GM19324 (cell line): ENCODE data around the gene TLDC2.
"Not testable (repeated sequence)": the region's sequence is repeated elsewhere in the genome, so short reads cannot be mapped to it uniquely, and the experiment has no call there.

Experiments used
- ATAC-seq: cut with Tn5 transposase; IDR thresholded peaks from one replicate; pipeline ENCODE4 v1.9.1; 2021; ENCODE audit warnings: mild to moderate bottlenecking, moderate library complexity; ENCODE audit not compliant: unreplicated experiment, low FRiP score

Gene TLDC2

DNA sequence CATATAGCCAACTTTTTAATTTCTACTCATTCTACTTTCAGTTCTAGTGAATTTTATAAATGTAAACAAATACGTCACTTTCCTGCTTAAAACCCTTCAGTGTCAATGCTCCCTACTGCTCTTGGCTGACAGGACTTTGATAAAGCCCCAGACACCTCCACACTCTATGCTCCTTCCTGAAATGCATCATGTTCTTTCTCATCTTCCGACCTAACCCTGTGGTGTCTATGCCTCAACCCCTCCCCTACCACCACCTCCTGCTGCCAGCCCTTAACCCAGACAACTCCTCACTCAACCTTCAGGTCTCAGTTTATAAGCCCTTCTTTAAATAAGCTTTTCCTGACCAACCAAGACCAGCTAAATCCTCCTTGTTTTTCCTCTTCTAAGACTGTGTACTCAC is 19.1 kb downstream of the TLDC2 start:
- ATAC-seq, result no peak

GRCh38 chr20:36904690-36905089 is 28.8 kb downstream of the TLDC2 start:
- ATAC-seq, result no peak

DNA sequence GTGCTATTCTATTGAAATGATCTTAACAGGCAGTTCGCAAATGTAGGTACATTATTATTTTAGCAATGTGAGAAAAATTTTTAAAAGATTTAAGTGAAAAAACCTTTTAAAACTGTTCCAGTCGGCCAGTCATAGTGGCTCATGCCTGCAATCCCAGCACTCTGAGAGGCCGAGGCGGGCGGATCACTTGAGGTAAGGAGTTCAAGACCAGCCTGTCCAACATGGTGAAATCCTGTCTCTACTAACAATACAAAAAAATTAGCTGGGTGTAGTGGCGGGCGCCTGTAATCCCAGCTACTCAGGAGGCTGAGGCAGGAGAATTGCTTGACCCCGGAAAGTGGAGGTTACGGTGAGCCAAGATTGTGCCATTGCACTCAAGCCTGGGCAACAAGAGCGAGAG is 29.6 kb downstream of the TLDC2 start:
- ATAC-seq, result not testable (repeated sequence)

DNA sequence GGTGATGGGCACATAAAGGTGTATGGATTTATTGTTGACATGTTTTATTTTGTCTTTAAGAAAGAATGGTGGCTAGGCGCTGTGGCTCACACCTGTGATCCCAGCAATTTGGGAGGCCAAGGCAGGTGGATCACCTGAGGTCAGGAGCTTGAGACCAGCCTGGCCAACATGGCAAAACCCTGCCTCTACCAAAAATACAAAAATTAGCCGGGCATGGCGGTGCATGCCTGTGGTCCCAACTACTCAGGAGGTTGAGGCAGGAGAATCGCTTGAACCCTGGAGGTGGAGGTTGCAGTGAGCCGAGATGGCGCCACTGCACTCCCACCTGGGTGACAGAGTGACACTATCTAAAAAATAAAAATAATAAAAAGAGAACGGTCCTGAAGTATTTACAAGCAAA is 30.1 kb downstream of the TLDC2 start:
- ATAC-seq, result not testable (repeated sequence)

- ATAC-seq, result no peak
These were observed 32.7 kb downstream of the TLDC2 start for GRCh38 chr20:36908603-36909002.

GRCh38 chr20:36916199-36916598 is 40.3 kb downstream of the TLDC2 start:
- no peak for ATAC-seq

- ATAC-seq, result no peak
These were observed 41.3 kb downstream of the TLDC2 start for GRCh38 chr20:36917240-36917639.

GRCh38 chr20:36917943-36918342 is 42.0 kb downstream of the TLDC2 start:
- no peak for ATAC-seq

- no peak for ATAC-seq
These were observed 43.9 kb downstream of the TLDC2 start for GRCh38 chr20:36919715-36920333.

- ATAC-seq, result no peak
These were observed 44.4 kb downstream of the TLDC2 start for GRCh38 chr20:36920334-36920730.

DNA sequence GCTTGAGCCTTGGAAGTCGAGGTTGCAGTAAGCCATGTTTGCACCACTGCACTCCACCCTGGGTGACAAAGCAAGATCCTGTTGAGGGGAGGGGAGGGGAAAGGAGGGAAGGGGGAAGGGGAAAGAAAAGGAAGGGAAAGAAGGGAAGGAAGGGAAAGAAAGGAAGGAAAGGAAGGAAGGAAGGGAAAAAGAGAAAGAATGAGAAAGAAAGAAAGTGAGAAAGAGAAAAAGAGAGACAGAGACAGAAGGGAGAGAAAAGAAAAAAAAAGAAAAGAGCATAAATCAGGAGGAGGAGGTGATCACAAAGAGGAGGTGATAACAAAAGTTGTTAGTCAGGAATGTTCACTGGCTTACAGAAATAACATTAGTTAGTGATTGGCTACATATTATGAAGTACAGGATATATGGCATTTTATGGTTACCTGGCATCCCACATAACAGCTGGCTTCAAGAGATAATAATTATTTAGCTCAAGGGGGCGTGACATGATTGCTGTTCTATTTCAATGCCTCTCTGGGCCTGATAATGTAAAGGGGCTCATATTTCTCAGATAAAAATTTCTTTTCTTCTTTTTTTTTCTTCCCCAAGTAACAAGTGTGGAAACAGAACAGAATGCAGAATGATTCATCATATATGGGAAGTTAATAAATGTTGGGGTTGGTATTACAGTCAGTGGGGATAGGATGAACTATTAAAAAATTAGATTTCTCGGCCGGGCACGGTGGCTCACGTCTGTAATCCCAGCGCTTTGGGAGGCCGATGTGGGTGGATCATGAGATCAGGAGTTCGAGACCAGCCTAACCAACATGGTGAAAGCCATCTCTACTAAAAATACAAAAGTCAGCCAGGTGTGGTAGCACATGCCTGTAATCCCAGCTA is 48.5 kb downstream of the TLDC2 start:
- no peak for ATAC-seq

GRCh38 chr20:36925234-36925633 is 49.3 kb downstream of the TLDC2 start:
- ATAC-seq, result no peak

DNA sequence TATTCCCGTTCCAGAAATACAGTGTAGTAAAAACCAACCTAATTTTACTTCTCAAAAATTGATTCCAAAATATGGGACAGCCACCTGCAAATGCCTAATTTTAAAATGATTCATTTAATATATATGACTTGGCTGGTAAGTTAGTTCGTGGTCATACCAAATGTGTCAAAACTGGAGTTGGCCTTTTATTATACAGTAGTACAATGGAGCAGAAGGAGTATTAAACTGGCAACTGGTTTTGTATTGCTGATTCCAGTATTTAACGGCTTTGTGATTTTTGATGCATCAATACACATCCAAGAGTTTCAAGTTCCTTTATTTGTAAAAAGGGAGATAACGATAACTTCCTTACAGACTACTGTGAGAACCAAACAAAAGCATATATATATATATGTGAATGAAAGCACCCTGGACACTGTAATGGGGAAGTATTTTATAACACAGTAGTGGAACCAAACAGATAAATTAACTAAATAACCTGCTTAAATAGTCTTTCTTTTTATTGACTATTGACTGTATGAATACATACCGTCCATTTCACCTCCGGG is 50.8 kb downstream of the TLDC2 start:
- no peak for ATAC-seq

- no peak for ATAC-seq
These were observed 51.8 kb downstream of the TLDC2 start for GRCh38 chr20:36927704-36928103.

- no peak for ATAC-seq
These were observed 53.4 kb downstream of the TLDC2 start for GRCh38 chr20:36929290-36929689.

DNA sequence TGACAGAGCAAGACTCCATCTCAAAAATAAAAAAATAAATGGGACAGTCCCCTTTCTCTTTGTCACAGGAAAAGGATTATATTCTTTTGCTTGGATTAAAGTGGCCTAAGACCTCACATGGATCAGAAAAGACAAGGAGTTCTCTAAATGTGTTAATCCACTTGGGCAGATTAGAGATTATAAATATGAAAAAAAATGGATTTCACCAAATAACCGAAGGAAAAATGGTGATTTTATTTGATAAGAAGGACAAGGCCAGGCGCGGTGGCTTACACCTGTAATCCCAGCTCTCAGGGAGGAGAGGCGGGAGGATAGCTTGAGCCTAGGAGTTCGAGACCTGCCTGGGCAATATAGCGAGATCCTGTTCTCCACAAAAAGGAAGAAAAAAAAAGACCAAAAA is 53.8 kb downstream of the TLDC2 start:
- no peak for ATAC-seq

GRCh38 chr20:36932067-36932466 is 56.1 kb downstream of the TLDC2 start:
- ATAC-seq, result not testable (repeated sequence)

DNA sequence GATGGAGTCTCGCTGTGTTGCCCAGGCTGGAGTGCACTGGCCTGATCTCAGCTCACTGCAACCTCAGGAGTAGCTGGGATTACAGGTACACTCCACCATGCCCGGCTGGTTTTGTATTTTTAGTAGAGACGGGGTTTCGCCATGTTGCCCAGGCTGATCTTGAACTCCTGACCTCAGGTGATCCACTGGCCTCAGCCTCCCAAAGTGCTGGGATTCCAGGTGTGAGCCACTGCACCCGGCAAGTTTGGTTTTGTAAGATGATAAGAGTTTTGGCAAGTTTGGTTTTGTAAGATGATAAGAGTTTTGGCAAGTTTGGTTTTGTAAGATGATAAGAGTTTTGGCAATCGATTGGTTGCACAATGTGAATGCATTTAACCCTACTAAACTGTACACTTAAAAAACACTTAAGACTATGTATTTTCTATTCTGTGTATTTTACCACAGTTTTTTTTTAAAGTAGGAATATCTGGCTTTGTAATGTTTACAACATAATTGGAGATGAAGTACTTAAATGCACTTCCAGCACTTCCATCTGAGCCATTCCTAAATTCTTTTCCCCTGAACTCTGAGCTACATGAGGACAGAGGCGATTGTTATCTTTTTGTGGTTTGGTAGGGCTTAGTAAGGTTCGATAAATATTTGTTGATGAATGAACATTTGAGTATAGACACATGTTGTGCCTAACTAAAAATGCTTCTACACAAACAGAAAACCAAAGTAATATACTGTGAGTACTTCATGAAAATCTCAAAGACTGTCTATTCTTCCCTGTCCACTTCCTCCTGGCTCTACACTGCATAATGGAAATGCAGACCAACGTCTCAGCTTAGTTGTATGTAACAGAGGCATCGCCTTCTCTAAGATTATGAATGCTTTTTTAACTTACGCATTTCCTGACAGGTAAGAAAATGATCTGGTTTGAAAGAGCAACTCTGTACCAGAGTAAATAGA is 56.8 kb downstream of the TLDC2 start:
- ATAC-seq, result no peak

- not testable (repeated sequence) for ATAC-seq
These were observed 57.6 kb downstream of the TLDC2 start for GRCh38 chr20:36933571-36933970.

DNA sequence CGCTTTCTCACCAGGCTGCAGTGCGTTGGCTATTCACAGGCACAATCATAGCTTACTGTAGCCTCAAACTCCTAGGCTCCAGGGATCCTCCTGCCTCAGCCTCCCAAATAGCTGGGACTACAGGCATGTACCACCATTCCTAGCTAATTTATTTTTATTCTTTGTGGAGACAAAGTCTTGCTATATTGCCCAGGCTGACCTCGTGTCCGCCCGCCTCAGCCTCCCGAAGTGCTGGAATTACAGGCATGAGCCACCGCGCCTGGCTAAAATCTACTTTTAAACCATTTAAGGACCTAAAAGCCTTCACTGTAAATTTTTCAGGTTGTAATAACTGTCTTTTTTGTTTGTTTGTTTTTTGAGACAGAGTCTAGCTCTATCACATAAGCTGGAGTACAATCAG is 60.4 kb downstream of the TLDC2 start:
- ATAC-seq, result no peak
